DOHH2 (cell line): ENCODE measurements around the gene RAB40B.

Experiments
- H3F3A ChIP-seq: fragments of 200-600 bp; sonication (generic), shearing (Covaris generic); 2 replicates; pipeline ENCODE4 v1.6.0; 2016; ENCODE audit warnings: antibody characterized with exemption, mild to moderate bottlenecking; ENCODE audit not compliant: control insufficient read depth, insufficient read depth
- H3K27ac ChIP-seq: fragments of 200-600 bp; sonication (generic); 2 replicates; pipeline ENCODE4 v1.5.1; 2014; ENCODE audit warnings: low read depth, mild to moderate bottlenecking, low read length, moderate library complexity
- H3K27me3 ChIP-seq: fragments of 200-600 bp; sonication (generic); 2 replicates; pipeline ENCODE4 v1.6.1; 2014; ENCODE audit warnings: mild to moderate bottlenecking, low read length, mixed read lengths; ENCODE audit not compliant: control insufficient read depth
- H3K36me3 ChIP-seq: fragments of 200-600 bp; sonication (generic); 2 replicates; pipeline ENCODE4 v1.6.1; 2014; ENCODE audit warnings: mild to moderate bottlenecking, low read length, moderate library complexity, mixed read lengths; ENCODE audit not compliant: control insufficient read depth
- H3K4me1 ChIP-seq: fragments of 200-600 bp; sonication (generic); 2 replicates; pipeline ENCODE4 v1.6.1; 2014; ENCODE audit warnings: mild to moderate bottlenecking, low read length, mixed read lengths; ENCODE audit not compliant: control insufficient read depth
- H3K4me2 ChIP-seq: fragments of 200-600 bp; sonication (generic); 2 replicates; pipeline ENCODE4 v1.6.0; 2014; ENCODE audit warnings: mild to moderate bottlenecking, low read length, moderate library complexity
- H3K4me3 ChIP-seq: fragments of 200-600 bp; sonication (generic); 2 replicates; pipeline ENCODE4 v1.5.1; 2014; ENCODE audit warnings: mild to moderate bottlenecking, low read length, mixed read lengths
- H3K79me2 ChIP-seq: fragments of 200-600 bp; sonication (generic); 2 replicates; pipeline ENCODE4 v1.6.1; 2014; ENCODE audit warnings: mild to moderate bottlenecking, low read length, mixed read lengths; ENCODE audit not compliant: control insufficient read depth
- H3K9me2 ChIP-seq: fragments of 200-600 bp; sonication (generic); replicated peaks from 2 replicates; pipeline ENCODE4 v1.6.1; 2014; ENCODE audit warnings: mild to moderate bottlenecking, low read length, mixed read lengths; ENCODE audit not compliant: control insufficient read depth
- H3K9me3 ChIP-seq: fragments of 200-600 bp; sonication (generic); 2 replicates; pipeline ENCODE4 v1.6.1; 2014; ENCODE audit warnings: antibody characterized with exemption, low read length, mixed read lengths; ENCODE audit not compliant: control insufficient read depth, insufficient read depth
- H4K20me1 ChIP-seq: fragments of 200-600 bp; sonication (generic); 2 replicates; pipeline ENCODE4 v1.6.0; 2014; ENCODE audit warnings: low read depth, mild to moderate bottlenecking, antibody characterized with exemption, low read length, moderate library complexity; ENCODE audit not compliant: control insufficient read depth, insufficient read depth
- CTCF ChIP-seq: fragments of 200-600 bp; sonication (generic); IDR thresholded peaks from one replicate; pipeline ENCODE4 v1.5.1; 2014; ENCODE audit warnings: antibody characterized with exemption, mild to moderate bottlenecking, low read depth, low read length; ENCODE audit not compliant: poor library complexity, severe bottlenecking
- EZH2phosphoT487 ChIP-seq: fragments of 200-600 bp; sonication (generic); IDR thresholded peaks from 2 replicates; pipeline ENCODE4 v1.6.1; 2017; ENCODE audit warnings: borderline replicate concordance, mild to moderate bottlenecking, antibody characterized with exemption, low read length, moderate library complexity, mixed read lengths

The RAB40B gene

DNA sequence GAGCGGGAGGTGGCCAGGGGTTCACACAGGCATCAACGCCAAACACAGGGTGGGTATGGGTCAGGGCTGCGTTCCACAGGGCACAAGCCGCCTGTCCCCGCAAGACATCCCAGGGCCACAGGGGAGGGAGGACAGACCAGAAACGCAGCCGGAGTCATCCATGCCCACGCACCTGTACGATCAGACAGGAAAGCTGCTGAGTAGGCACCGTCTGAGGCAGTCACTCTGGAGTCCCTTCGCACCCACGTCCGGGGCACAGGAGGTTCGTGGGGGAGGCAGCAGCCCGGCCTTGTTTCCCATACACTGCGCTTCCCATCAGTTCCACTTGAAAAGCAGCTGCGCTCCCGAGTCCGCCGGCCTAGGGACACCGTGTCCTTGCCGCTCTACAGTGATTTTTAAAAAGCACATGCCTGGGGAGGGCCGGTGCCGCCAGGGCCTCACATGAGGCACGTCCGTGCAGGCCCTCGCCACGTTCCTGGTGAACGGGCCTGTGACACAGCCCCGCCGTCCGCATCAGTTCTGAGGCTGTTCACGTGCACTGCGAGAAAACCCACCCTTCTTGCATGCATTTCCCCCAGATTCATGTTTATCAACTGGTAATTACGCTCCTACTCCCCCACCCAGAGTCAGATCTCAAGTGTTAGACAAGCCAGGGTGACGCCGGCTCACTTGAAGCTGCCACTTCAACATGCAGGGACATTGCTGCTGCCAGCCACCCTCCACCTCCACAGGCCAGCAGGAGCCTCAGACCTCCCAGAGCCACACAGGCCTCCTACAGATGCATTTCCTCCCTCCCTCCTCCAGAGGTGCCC, 85.0 kb downstream of the RAB40B start:
- Histone ChIP-seq H3K27me3 (no peaks in the 10 kb centered on the region), H3K36me3 (peaks cover 38% of the 10 kb centered on the region), H4K20me1 (no peaks in the 10 kb centered on the region), H3K4me2 (no peak overlapping the region), H3K9me2 (no peaks in the 10 kb centered on the region), H3K4me3 (no peak overlapping the region), H3F3A (peaks cover 7% of the 10 kb centered on the region), H3K79me2 (no peaks in the 10 kb centered on the region), H3K9me3 (no peaks in the 10 kb centered on the region), H3K27ac (no peak overlapping the region), H3K4me1 (peaks cover 6% of the 10 kb centered on the region; the same call in 1 of the 2 replicates)
- TF ChIP-seq EZH2phosphoT487 (no peak), CTCF (no peak)

DNA sequence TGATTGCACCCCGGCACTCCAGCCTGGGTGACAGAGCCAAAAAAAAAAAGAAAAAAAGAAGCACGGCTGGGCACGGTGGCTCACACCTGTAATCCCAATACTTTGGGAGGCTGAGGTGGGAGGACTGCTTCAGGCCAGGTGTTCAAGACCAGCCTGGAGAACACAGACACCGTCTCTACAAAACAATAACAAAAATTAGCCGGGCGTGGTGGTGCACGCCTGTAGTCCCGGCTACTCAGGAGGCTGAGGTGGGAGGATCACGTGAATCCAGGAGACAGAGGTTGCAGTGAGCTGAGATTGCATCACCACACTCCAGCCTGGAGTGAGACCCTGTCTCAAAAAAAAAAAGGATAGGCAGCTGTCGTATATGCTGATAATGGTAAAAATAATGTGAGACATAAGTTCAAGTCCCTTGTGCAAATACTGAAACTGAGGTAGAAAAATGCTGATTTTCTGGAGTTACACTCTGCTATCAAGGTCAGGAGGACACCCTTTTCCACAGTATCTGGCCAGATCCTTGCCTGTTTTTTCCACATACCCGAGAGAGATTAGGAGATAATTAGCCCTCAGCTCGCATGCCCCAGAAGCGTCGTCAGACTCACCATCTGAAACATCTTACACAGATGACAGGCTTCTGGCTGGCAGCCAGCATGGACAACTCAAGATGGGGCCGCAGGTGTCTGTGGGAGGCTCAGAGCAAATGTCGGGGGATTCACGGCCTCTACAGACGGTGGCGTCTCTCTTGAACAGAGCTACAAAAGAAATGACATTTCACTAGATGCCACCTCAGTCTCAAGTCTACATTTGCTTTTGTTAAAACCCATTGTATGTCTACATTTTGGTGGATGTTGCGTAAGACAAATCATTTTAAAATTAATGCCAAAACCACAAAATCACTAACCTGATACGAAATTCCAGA, 87.1 kb downstream of the RAB40B start:
- TF ChIP-seq EZH2phosphoT487 (no peak), CTCF (no peak)
- Histone ChIP-seq H3K4me2 (no peak overlapping the region), H3F3A (peaks cover 7% of the 10 kb centered on the region), H3K9me2 (no peaks in the 10 kb centered on the region), H3K36me3 (peaks cover 32% of the 10 kb centered on the region), H3K27ac (no peak overlapping the region), H3K27me3 (no peaks in the 10 kb centered on the region), H3K4me1 (peaks cover 6% of the 10 kb centered on the region; the same call in 1 of the 2 replicates), H3K79me2 (no peaks in the 10 kb centered on the region), H4K20me1 (no peaks in the 10 kb centered on the region), H3K9me3 (no peaks in the 10 kb centered on the region), H3K4me3 (no peak overlapping the region)

GRCh38 chr17:82609655-82610054, 88.8 kb downstream of the RAB40B start:
- no peak for TF ChIP-seq EZH2phosphoT487
- TF ChIP-seq CTCF: no peak
- Histone ChIP-seq H3K27ac (no peak overlapping the region), H3K4me2 (no peak overlapping the region), H3K4me3 (no peak overlapping the region), H4K20me1 (no peaks in the 10 kb centered on the region), H3F3A (peaks cover 7% of the 10 kb centered on the region), H3K9me3 (no peaks in the 10 kb centered on the region), H3K36me3 (peaks cover 31% of the 10 kb centered on the region), H3K9me2 (no peaks in the 10 kb centered on the region), H3K27me3 (no peaks in the 10 kb centered on the region), H3K4me1 (peaks cover 6% of the 10 kb centered on the region; the same call in 1 of the 2 replicates), H3K79me2 (no peaks in the 10 kb centered on the region)
